GM19468 (cell line): ENCODE results near the gene TCF7.
A peak's percentile ranks its signal among the peaks of the same experiment; 100 is the strongest.

Source experiments
- ATAC-seq: cut with Tn5 transposase; IDR thresholded peaks from one replicate; pipeline ENCODE4 v1.9.1; 2021; ENCODE audit warnings: mild to moderate bottlenecking, moderate library complexity, moderate number of reproducible peaks; ENCODE audit not compliant: unreplicated experiment; ENCODE audit errors: extremely low read depth

The TCF7 gene

DNA sequence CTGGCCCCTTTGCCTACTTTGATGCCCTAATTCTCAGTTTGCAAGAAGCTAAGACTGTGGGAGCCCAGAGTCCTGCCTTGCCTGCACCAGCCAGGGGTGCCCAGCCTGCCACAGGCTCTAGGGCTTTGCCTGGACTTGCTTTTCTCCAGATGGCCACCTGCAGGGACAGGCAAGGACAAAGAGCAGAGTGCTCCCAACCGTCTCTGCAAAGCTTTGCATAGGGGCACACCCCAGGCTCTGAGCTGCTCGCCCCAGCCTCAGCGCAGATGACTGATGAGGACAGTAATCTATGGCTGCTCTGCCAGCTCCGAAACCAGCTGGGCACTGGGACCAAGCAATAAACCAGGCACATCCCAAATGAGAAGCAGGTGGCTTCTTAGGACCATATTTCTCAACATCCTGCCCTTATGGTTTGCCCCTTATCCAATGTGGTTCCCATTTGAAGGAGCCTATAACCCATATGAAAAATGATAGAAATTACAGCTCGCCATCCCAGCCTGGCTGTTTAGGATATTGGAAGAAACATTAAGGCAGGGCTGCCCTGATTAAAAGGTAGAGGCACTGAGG lies 25.4 kb upstream of the TCF7 start:
- no peak for ATAC-seq

- no peak for ATAC-seq
Observed at GRCh38 chr5:134090522-134090921, 24.0 kb upstream of the TCF7 start.

- ATAC-seq, result no peak
Observed at GRCh38 chr5:134091626-134092121, 22.8 kb upstream of the TCF7 start.

DNA sequence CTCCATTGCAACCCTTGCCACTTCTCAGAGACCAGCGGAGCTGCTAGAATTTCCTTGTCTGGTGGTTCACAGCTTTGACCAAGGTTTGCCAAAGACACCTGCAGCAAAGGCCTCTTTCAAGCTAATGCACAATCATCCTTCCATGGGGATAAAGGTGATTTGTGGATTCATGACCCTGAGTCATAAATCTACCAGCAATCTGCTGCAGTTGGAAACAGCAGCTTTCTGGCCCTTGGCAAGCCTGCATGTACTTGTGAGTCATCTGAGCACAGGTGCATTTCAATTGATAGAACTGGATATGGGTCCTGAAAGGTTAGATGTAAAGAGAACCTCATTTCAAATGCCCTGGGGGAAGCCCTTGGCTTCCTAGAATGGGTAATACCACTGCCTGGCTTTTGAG lies 21.6 kb upstream of the TCF7 start:
- ATAC-seq, result no peak

DNA sequence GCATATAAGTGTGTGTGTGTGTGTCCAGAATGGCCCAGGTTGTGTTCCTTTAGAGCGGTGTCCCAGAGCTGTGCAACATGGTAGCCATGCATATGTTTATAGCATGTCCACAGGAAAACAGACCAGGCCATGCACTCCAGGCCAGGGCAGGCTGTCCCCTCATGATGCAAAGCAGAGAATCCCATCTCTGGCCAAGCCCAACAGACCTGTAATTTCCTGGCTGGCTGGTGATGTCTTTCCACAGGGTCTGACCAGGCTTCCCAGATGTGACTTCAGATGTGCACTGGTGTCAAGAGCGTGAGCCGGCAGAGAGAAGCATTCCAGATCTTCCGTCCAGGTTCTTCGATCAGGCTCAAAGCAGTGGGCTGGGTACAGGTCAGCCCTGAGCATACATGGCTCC lies 21.1 kb upstream of the TCF7 start:
- ATAC-seq, result no peak

DNA sequence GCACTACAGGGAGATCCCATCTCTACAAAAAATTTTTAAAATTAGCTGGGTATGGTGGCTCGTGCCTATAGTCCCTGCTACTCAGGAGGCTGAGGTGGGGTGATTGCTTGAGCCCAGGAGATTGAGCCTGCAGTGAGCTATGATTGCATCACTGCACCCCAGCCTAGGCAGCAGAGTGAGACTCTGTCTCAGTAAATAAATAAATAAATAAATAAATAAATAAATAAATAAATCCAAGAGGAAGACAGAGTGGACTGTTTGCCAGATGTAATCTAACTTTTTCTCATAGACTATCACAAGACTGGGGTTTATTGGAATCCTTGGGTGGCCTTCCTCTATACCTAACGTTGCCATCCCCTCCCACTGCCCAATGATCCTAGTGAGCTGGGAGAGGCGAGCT lies 19.2 kb upstream of the TCF7 start:
- no peak for ATAC-seq

DNA sequence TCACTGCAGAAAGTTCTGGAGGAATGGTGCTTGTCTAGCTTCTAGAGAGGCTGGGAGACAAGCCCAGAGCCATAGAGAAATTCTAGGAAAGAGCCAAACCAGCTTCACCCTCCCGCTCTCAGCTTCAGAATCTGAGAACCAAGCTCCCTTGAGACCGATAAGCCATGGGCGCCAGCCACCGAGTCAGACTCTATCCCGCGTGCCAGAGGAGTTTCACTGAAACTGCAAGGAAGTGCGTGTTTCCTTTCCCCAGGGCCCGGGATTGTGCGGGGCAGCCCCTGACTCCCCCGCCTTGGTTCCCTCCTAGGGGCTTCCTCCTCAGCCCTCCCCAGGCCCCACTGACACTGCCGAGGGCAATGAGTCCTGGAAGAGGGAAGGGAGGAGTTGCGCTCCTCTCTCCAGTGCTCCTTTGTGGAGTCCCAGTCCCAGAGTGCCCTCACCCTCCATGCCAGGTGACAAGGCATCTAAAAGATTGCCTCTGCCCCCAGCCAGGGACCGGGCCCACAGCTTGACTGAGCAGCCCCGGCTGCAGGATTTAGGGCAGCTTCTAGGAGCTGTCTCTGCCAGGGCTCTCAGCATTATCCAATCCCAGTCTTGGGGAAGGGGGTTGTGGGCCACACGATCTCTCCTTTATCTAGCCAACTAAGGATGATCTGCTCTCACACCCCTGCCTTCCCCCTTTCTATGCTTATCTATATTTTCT lies 18.4 kb upstream of the TCF7 start:
- ATAC-seq, result no peak

- no peak for ATAC-seq
Observed at GRCh38 chr5:134097211-134097749, 17.2 kb upstream of the TCF7 start.

- ATAC-seq, result no peak
Observed at GRCh38 chr5:134098690-134099089, 15.8 kb upstream of the TCF7 start.

- ATAC-seq, result no peak
Observed at GRCh38 chr5:134099288-134099872, 15.1 kb upstream of the TCF7 start.

GRCh38 chr5:134099939-134100282 lies 14.6 kb upstream of the TCF7 start:
- no peak for ATAC-seq

DNA sequence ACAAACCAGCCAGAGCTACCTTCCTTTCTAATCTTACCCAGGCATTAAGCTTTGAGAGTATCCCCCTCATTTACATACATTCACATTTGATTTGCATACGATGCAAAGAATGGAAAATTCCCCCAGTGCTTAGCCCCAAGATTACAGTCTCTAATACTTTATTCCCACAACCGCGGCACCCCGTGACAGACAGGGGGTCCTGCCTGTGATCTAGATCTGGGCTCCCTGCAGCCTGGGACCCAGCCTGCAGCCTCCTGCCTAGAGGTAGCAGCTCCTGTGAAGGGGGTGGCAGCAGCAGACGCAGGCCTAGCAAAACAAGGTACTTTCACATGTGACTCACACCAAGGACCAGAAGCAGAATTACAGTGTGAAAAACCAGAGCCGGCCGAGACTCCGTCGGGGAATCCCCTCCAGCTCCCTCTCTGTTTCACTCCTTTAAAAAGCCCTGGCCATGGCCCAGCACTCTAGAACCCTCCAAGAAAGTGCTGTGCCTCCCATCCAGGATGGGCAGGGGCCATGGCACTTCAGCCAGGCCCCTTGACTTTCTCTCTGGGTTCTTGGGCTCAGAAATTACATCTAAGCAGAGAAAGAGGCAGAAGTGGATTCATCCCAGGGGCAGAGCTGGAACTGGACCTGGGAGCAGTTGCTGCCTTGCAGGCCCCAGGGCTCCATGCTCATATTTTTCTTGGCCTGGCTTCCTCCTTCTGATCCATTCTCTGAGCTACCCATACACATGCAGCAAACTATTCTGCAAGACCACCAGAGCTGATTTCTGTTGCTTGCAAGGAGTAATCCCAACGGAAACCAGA lies 14.0 kb upstream of the TCF7 start:
- ATAC-seq, result peak; percentile 53

DNA sequence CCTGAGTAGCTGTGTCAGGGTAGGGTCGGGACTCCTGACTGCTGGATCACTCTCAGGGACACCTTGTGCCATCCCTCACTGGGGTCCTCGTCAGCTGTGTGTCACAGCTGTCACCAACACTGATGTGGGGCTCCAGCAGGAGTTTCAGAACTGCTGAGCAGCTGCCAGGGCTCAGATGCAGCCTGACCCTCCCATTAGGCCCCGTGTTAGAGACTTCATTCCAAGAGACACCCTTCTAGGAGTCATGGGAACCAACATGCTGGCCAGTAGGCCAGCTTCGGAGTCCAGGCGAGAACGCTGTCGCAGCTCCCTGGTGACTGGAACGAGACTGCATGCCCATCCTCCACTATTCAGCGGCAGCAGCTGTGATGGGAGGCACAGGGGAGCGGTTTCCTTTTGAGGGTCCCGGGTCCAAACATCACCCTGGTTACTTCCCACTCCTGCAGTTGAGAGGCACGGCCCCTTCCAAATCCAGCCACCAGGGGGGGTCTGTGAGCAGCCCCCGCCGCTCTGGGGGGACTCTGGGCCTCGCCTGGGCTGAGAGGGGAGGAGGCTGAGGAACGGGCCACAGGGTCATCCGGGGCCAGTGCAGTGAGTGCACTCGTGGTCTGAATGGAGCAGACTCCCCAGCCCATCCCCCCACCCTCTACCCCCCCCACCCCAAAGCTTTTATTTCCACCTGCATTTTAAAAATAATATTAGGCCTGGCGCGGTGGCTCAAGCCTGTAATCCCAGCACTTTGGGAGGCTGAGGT lies 12.6 kb upstream of the TCF7 start:
- ATAC-seq, result no peak

DNA sequence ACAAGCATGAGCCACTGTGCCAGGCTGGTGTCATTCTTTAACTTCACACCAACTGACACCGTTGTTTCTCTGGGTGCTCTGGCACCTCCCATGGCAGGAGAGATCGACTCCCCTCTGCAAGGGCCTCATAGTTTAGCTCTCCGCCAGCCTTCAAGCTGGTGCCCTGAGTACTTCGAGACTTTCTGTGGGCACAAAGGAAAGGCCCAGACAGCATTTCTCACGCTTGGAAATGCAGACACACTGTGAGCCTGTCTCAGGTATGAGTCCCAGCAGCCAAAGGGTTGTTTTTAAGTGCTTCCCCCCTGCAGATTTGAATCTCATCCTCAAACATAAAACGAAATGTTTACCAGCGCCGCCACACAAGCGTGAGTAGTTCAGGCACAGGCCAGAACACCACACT lies 11.1 kb upstream of the TCF7 start:
- no peak for ATAC-seq

DNA sequence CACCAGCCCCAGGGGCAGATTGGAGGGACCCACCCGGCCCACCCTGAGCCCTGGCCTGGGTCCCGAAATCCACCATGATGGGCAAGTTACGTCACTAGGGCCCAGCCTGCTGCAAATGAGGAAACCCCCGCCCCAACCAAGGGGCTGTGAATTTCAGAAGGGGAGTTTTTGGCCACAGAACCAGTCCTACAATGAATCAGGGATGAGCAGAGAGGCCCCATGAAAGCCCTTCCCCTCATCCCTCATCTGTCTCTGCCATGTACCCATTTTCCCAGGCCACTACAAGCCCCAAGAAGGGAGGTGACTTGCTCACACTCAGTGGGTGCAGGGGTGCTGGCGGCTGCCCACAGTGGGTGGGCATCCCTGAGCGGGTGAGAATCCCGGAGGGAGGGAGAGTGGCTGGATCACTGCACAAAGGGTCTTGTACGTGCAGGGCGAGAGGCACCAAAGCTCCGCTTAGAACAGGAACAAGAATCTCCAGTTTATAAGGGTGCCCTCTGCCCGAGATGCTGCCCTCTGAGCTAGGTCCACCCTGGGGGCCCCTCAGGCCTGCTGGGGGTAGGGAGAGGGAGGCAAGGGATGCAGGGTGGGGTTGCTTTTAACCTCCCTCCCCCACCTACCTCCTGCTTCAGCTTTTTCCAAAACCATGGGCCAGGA lies 10.4 kb upstream of the TCF7 start:
- ATAC-seq, result no peak

DNA sequence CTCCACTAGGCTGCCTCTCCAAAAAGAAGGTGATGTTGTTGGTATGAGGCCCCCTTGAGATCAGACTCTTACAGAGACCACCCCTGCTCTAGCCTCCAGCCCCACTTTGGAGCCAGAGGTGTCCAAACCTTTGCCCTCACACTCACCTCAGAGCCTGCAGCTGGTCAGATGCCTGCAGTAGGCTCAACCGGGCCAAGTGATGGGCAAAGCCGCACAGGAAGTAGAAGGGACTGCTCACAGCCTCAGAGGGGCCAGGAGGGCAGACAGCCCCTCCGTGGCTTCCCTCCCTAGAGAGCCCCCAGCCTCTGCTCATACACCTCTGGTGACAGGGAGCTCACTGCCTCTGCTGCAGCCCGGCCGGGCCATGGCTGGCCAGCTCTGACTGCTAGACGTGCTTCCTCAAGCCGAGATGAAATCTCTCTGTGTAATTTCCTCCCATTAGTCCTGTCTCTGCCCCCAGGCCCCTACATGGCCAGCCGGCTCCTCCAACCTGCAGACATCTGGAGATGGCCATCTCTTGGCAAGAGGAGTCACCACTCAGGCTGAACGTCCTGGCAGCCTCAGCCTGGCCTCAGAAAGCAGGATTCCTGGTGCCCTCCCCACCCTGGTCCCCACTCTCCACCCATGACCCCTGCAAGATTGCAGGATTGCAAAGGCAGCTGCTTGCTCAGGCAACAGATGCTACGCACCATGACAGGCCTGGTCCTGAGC lies 7.3 kb upstream of the TCF7 start:
- no peak for ATAC-seq

DNA sequence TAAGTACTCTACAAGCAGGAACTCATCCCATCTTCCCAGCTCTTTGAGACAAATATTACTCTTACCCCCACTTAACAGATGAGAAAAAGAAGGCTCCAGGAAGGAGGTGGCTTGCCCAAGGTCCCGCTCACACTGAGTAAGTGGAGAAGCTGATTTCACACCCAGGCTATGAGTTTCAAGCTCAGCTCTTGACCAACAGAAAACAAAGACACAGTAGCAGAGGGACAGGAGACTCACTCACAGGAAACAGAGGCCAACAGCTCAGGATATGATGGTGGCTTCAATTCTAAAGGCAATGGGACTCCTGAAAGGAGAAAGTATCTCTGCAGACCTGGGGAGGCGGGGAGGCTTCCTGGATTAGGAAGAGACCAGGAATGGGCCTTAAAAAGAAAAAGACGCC lies 6.7 kb upstream of the TCF7 start:
- ATAC-seq, result no peak

GRCh38 chr5:134110382-134110781 lies 4.1 kb upstream of the TCF7 start:
- ATAC-seq, result no peak
